Left renal cortex interstitium (tissue), 4 donors: Measurements from ENCODE around the gene ENTPD8. TPM values are rescaled to one million over a fixed set of nuclear protein-coding genes. Genes with fewer than 3 reads are reported as not detected.

Source experiments
- DNase-seq, 4 donors: peaks; one replicate each; pipeline ENCODE4 v3.0.0-alpha.2; 2013; ENCODE audit warnings: low read depth in 4 of 4, low spot score in 2 of 4, missing footprints in 1 of 4
- polyA plus RNA-seq, 4 donors: library from polyadenylated mRNA; unstranded; fragments of 120-200 nt; gene quantifications; one replicate each; pipeline ENCODE4 v1.2.1, GENCODE V29; 2013; ENCODE audit not compliant: insufficient read length in 4 of 4

Gene ENTPD8
- polyA plus RNA-seq, 4 donors, result 0.35 to 0.74 (median 0.64) TPM

DNA sequence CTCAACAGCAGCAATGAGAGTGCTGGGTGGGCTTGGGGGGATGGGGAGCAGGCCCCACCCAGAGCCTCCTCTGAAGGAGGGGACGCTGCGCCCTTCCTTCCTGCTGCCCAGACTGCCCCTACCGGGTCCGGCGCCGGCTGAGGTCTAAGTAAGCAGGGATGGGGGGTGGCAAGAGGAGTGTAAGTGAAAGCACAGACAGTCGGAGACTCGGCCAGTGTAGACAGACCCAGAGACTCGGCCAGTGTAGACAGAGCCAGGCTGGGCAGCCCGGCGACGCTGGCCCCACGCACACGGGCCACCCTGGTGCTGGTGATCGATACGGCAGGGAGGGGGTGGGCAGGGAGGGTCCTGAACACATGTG is 7.4 kb upstream of the ENTPD8 start:
- no peak for DNase-seq

DNA sequence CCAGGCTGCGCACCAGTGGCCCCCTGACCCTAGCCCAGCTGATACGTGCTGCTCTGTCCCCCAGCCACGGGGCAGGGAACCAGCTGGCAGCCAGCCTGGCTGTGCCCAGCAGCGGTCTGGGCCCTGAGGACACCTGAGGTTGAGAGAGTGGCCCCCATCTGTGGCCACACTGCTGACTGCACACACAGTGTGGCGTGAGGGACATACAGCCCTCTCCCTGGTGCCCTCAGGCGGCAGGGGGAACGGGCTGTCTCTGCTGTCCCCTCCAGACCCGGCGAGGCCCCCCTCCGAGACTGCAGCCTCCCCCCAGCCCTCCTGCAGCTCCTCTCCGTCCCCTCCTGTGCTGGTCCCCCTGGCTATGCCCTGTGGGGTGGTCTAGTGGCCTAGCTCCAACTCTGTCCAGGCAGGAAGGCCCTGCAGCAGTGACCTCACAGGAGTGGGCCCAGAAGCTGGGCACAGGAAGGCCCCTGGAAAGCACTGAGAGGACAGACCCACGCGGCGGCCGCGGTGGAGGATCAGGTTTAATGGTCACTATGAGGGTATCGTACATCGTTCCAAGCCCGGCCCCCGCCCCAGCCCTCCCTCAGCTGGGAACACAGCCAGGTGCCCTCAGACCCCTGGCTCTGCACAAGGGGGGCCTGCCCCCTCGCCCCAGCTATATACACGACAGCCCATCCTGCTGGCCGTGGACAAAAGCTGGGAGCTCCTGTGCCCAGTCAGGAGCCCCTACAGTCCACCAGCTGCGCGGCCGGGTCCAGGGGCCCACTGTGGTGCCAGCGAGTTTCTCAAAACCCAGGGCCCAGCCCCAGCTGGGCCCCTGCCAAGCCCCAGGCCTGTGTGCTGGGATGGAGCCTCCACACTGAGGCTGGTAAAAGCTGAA is 6.8 kb upstream of the ENTPD8 start:
- no peak for DNase-seq

DNA sequence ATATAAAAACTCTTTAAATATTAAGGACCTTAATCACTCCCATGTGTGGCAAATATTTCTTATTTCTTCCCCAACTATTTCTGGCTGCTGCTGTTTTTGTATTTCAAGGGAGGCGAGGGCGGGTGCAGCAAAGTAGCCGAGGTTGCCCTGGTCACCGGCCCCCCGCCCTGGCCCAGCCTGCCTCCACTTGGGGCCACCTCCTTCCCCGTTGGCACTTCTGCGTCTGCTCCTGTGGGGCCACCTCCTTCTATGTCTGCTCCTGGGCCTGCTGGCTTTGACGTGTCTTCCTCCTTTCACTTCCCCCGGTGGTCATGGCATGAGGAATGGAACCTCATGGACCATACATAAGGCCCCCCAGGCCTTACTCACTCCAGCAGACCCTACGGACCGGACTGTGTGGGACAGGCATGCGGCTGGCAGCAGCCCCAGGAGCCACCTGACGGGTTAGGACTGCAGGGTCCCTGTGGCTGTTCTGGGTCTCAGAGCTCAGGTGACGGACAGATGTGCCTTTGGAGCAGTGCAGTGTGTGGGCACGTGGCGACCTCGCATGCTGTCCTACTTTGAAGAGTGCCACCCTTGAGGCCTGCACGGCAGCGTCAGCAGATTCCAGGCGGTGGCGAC is 5.8 kb upstream of the ENTPD8 start:
- DNase-seq, result no peak

GRCh38 chr9:137445930-137446431 is 4.8 kb upstream of the ENTPD8 start:
- no peak for DNase-seq

GRCh38 chr9:137445275-137445807 is 4.2 kb upstream of the ENTPD8 start:
- DNase-seq, result peak in 1 of 4 donors; percentile 63

- no peak for DNase-seq
These were observed 3.1 kb upstream of the ENTPD8 start for GRCh38 chr9:137444106-137444790.

DNA sequence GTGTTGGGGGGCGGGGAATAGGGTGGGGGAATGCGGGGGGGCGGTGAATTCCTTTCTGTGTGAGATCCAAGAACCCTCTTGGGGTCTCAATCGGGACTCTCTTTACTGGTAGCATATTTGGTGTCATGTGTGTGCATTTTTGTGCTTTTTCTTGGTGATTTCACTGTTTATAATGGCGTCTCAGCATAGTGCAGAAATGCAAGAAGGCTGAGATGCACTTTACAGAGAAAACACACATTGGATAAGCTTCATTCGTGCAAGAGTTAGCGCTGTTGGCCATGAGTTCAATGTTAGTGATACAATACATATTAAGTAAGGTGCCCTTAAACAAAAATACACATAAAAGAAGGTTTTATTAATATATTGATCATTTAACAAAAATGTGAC is 771 bp upstream of the ENTPD8 start:
- DNase-seq, result no peak

GRCh38 chr9:137439158-137439714 is 1.9 kb downstream of the ENTPD8 start:
- no peak for DNase-seq

DNA sequence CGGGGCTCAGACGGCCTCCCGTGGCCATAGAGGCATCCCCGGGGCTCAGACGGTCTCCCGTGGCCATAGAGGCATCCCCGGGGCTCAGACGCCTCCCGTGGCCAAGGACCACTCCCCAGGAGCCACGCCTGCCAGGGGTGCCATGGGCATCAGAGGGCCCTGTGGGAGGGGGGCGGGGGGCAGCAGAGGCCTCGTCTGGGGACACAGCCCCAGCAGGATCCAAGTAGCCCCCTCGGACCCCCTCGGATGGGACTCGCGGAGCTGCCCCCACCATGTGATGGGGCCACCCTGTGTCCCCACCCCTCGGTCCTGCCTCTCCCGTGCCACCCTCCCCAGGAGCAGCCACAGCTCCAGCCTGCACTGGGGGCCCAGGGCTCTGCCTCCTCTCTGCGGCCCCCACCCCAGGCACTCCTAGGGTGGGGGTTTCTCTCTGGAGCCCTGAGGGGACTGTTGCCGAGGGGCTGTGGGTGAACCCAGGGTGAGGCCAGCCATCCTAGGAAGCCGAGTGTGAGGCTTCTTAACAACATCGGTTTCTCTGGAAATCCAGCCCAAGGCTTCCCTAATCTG is 2.5 kb downstream of the ENTPD8 start:
- no peak for DNase-seq

DNA sequence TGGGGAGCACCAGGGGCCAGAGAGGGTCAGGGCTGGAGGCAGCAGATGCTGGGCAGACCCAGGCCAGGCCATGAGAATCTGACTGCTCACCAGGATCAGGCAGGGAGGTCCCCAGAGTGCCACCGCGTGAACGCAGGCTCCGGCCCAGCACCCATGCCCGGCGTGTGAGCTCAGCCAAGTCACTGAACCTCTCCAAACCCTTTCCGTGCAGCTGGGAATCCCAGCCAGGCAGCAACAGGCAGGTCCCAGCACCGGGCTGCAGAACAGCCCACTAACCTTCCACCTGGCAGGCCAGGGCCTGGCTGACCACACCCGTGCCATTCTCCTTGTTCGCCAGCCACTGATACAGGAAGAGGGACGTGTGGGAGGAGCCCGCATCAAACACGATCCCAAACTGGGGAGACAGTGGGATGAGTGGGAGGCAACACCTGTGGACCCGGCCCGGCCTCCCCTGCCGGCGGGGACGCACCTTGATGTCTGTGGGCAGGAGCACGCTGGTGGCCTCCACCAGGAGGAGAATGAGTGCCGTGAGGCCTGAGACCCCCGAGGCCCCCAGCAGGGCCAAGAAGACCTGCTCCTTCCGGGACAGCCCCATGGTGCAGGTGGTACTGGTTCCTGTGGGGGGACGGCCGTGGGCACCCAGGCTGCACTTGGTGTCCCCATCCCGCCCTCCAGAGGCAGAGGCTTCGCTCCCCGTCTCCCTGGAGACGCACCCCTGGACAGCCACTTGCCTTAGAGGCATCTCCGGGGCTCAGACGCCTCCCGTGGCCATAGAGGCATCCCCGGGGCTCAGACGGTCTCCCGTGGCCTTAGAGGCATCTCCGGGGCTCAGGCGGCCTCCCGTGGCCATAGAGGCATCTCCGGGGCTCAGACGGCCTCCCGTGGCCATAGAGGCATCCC is 3.2 kb downstream of the ENTPD8 start:
- no peak for DNase-seq

DNA sequence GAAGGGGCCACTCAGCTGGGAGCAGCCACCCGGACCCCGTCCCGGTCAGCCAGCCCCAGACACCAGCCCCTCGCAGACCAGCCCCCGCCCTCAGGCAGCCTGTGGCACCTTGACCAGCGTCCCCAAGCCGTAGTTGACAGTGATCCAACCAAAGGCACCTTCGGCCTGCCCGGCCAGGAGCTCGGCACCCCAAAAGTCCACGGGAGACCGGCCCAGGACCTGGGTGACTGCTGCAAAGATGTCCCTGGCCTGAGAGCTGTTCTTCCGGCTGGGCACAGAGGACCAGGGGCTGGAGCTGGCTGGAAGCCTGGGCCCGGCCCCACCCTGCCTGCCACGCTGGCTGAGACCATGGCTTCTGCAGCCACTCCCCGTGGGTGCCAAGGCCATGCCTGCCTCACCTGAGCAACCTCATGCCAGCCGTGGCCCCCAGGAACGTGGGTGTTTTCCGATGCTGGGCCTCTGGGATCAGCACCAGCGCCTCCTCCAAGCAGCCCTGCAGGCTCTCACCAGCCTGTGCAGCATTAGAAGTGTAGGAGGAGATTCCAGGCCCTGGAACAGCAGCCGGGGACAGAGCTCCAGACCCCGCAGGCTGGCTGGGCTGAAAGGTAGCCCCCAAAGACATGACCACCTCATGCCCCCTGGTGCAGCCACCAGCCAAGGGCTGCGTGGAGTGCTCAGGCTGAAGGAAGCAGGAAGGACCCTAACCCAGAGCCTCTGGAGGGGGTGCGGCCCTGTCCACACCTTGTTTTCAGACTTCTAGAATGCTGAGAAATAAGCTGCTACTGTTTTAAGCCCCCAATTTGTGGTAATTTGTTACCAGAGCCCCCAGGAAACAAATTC is 4.2 kb downstream of the ENTPD8 start:
- no peak for DNase-seq

DNA sequence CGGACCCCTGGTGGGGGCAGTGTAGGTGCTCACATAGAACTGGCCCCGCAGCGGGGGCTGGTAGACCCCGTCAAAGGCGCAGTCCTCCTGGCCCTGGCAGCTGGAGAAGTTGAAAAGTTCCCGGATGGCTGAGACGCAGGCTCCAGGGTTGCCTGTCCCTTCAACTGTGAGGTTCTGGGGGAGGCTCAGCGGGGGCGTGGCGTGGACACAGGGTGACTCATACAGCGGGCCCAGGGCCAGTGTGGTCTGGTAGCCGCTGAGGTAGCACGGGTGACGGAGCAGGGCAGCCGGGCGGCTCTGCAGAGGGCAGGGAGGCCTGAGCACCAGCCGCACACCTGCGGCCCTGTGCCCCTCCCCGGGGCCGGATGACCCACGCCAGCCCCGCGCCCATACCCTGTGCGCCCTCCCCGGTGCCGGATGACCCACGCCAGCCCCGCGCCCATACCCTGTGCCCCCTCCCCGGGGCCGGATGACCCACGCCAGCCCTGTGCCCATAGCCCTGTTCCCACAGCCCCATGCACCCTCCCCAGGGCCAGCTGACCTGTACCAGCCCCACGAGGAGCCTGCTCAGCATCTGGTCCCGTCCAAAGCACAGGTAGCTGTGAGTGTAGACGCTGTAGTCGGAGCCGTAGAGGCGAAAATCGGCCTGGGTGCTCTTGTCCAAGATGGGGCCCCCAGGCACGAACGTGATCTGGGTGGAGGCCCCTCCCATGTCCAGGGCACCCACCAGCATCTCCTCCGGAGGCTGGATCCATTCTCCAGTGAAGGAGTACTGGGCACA is 5.0 kb downstream of the ENTPD8 start:
- no peak for DNase-seq

DNA sequence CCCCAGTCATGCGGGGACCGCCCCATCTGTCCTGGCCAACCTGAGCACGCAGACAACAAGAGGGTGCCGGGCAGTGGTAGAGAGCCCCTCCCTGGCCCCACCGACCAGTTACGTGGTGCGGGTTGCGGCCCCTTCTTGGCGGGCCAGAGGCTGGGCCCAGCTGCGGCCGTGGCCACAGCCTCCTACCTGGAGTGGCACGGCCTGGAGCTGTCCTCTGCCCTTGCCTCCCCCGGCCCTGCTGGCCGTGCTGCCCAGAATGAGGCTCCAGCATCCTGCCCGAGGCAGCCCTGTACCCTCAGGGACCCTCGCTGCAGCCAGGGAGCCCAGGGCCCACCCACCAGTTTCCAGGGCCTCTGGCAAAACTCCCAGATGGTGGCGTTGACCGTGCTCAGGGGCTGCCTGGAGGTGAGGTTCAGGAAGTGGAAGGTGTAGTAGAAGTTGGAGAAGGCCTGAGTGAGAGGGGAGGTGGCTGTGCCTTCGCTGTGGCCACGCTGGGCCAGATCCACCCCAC is 5.7 kb downstream of the ENTPD8 start:
- no peak for DNase-seq

DNA sequence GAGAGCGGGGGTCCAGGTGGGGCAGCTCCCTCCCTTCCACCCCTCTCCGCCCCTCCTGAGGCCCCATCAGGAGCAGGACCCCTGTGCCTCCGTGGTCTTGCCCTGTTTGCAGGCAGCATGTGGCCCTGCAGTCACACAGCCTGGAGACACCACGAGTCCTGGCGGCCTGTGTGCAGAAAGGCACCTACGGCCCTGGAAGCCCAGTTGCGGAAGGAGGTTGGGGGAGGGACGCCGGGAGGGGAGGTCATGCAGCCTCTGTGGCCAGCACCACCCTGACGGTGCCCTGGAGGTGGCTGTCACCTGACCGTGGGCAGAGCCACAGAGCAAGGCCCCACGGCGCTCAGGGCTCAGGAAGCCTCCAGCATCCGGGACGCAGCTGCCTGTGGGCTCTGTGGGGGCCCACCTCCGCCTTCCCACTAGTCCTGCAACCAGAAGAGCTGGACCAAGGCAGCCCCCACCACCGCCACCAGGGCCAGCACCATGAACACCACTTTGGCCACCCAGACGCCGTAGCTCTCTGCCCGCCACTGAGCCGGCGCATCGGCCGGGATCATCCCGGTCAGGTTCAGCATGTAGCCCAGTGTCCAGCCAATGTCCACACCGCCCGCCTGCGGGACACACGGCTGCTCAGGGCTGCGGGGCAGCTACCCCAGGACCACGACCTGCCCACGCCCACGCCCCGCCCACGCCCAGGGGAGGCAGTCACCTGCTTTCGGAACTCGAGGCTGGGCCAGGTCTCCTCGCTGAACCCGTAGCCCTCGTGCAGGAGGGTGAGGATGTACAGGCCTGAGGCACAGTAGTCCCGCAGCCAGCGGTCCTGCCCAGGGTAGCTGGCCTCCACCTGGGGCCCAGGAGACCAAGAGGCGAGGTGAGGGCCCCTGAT is 6.4 kb downstream of the ENTPD8 start:
- no peak for DNase-seq

DNA sequence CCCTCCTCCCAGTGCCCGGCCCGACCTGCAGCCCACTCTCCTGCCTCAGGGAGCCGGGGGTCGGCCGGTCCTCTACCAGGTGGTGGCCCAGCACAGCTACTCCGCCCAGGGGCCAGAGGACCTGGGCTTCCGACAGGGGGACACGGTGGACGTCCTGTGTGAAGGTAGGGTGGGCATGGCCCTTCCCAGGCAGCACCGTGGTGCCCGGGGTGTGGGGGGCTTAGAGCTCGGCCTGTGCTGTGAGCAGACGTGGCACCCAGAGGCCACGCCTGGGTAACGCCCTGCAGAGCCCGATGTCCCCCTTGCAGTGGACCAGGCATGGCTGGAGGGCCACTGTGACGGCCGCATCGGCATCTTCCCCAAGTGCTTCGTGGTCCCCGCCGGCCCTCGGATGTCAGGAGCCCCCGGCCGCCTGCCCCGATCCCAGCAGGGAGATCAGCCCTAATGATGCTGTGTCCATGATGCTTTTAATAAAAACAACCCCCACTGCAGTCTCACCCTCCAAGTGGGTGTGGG is 7.2 kb downstream of the ENTPD8 start:
- no peak for DNase-seq

GRCh38 chr9:137433349-137433915 is 7.7 kb downstream of the ENTPD8 start:
- DNase-seq, result no peak
